A673 (cell line): ENCODE results near the gene YIPF1. TPM values are rescaled to one million over a fixed set of nuclear protein-coding genes. Genes with fewer than 3 reads are reported as not detected.
A peak's percentile ranks its signal among the peaks of the same experiment; 100 is the strongest.

Experiments
- Bru-seq: library from RNA; stranded (reverse); fragments of 400-500 nt; gene quantifications from one replicate; lab custom pipeline; 2021; lab: Mats Ljungman, UMichigan
- BruChase-seq, 2 experiments: library from RNA; stranded (reverse); fragments of 400-500 nt; gene quantifications; one replicate each; lab custom pipeline; 2021; lab: Mats Ljungman, UMichigan
- BruUV-seq: library from RNA; stranded (reverse); fragments of 400-500 nt; replicated peaks from 2 replicates; lab custom pipeline; 2021; lab: Mats Ljungman, UMichigan
- CTCF ChIA-PET: fragments of 300-600 bp; sonication (Branson Sonifier 250); formaldehyde crosslinking; loops from one replicate; lab custom pipeline; 2022; ENCODE audit warnings: antibody characterized with exemption; lab: Charles Lee
- POLR2A ChIA-PET: fragments of 300-600 bp; sonication (Branson Sonifier 250); formaldehyde crosslinking; loops from one replicate; lab custom pipeline; 2022; ENCODE audit warnings: antibody characterized with exemption; ENCODE audit not compliant: low non-redundant PET; lab: Charles Lee
- DNase-seq: peaks from one replicate; pipeline ENCODE4 v3.0.0-alpha.2; 2015; ENCODE audit warnings: low spot score
- H3K27ac ChIP-seq: fragments of 200-600 bp; sonication (generic); 2 replicates; pipeline ENCODE4 v1.5.1; 2016; ENCODE audit warnings: mixed run types, low read depth, mild to moderate bottlenecking, mixed read lengths, antibody characterized with exemption, low read length; ENCODE audit not compliant: poor library complexity, severe bottlenecking
- H3K27me3 ChIP-seq: fragments of 200-600 bp; sonication (generic); replicated peaks from 2 replicates; pipeline ENCODE4 v1.6.1; 2017; ENCODE audit warnings: mixed run types, low read depth, mild to moderate bottlenecking, mixed read lengths, antibody characterized with exemption, low read length; ENCODE audit not compliant: insufficient read depth, poor library complexity
- H3K36me3 ChIP-seq: fragments of 200-600 bp; sonication (generic); 2 replicates; pipeline ENCODE4 v1.6.1; 2016; ENCODE audit warnings: mixed run types, mild to moderate bottlenecking, mixed read lengths, antibody characterized with exemption, low read length; ENCODE audit not compliant: insufficient read depth, poor library complexity, severe bottlenecking
- H3K4me1 ChIP-seq: fragments of 200-600 bp; sonication (generic); 2 replicates; pipeline ENCODE4 v1.6.1; 2017; ENCODE audit warnings: mixed run types, mild to moderate bottlenecking, mixed read lengths, antibody characterized with exemption, low read length; ENCODE audit not compliant: insufficient read depth, poor library complexity, severe bottlenecking
- H3K4me3 ChIP-seq: fragments of 200-600 bp; sonication (generic); 2 replicates; pipeline ENCODE4 v1.5.1; 2016; ENCODE audit warnings: low read depth, mixed run types, mild to moderate bottlenecking, mixed read lengths, low read length; ENCODE audit not compliant: poor library complexity, severe bottlenecking
- H3K9me3 ChIP-seq: fragments of 200-600 bp; sonication (generic); 2 replicates; pipeline ENCODE4 v1.6.1; 2016; ENCODE audit warnings: mixed run types, low read depth, mild to moderate bottlenecking, mixed read lengths, antibody characterized with exemption, low read length; ENCODE audit not compliant: poor library complexity, severe bottlenecking
- EZH2 ChIP-seq: fragments of 200-600 bp; sonication (generic); IDR thresholded peaks from 2 replicates; pipeline ENCODE4 v1.6.1; 2017; ENCODE audit warnings: borderline replicate concordance, low read depth, mild to moderate bottlenecking, mixed read lengths, antibody characterized with exemption, low read length; ENCODE audit not compliant: poor library complexity, severe bottlenecking
- intact Hi-C: fragments of 100-400 bp; cut with micrococcal nuclease; formaldehyde crosslinking; loops from one replicate; pipeline ENCODE4 v1.10.0; 2022; ENCODE audit not compliant: unreplicated experiment
- long read RNA-seq: library from polyadenylated mRNA; stranded (forward); transcript quantifications from one replicate; pipeline ENCODE4 v2.0.0, GENCODE V29; 2022
- total RNA-seq: library from RNA; stranded (reverse); gene quantifications from 2 replicates; pipeline ENCODE4 v1.2.3, GENCODE V29; 2021
- TF ChIP-seq, protein P1 (sequence below): fragments of 300-800, 200-600 bp; sonication (generic); conservative IDR thresholded peaks from 2 replicates; pipeline ENCODE4 v1.5.1; 2017; ENCODE audit warnings: low read depth, mild to moderate bottlenecking, antibody characterized with exemption, low read length, moderate library complexity, mixed read lengths

YIPF1 gene
- total RNA-seq (7.8 and 8.5 TPM in 2 replicates), Bru-seq, nascent RNA (percentile 46 among the genes with signal in this experiment), BruChase-seq, experiment 1, labeled RNA remaining after a 2-hour chase (percentile 46 among the genes with signal in this experiment), BruChase-seq, experiment 2, labeled RNA remaining after a 6-hour chase (percentile 47 among the genes with signal in this experiment)
- long read RNA-seq, transcript YIPF1-203 (11 exons, 1,602 nt), result major isoform, 5 of 52 reads
- long read RNA-seq, partial matches to known transcripts, result 1 of 52 reads
- long read RNA-seq, other reads (novel, unspliced or antisense), result 42 of 52 reads

DNA sequence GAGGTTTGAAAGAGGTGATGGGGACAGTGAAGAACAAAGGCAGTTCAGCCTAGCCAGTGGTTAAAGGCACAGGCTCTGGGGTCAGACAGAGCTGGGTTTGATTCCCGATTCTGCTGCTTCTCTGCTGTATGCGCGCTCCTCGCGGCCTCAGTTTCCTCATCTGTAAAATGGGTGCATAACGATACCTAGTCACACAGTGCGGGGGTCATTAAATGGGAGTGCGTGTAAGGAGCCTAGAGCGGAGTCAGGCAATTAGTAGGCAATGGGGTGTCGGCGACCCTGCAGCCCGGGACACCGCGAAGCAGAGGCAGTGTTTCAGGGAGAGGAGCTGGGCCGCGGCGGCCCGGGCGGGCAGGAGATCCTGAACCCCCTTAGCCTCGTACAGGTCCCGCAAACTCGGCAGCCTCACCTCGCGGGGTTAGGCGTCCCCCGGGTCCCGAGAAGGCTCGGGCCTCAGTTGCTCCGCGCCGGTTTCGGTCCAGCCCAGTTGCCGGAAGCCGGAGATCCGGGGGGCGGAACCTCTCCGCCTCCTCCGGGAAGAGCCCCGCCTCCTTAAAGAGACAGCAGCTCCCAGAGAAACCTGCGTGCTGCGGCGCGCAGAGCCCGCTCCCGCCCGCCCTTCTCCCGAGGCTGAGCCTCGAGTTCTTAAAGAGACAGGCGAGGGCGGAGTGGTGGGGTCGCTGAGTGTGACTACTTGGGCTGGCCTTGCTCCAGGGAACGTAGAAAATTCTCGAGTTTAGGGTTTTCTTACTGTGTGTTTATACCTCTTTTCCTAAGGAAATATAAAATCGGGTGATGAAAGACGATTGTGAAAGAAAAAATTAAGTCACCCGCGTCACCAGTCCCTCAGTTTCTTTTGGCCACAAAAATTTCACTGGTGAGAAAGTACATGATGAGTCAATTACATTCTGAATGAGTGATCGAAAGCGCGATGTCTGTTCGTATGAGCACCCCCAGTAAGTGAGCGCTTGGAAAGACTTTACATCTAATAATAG is at the start of gene YIPF1:
Gene YIPF1, minus strand, starts transcription at position 494 of the 995 bp plus-strand sequence. CDS start 860 bp downstream, outside the sequence.
- Histone ChIP-seq H3K4me3 (peak within 1 kb of the TSS; percentile 70), H3K27me3 (no peaks in the 10 kb centered on the region), H3K4me1 (no peaks in the 10 kb centered on the region), H3K9me3 (no peaks in the 10 kb centered on the region), H3K36me3 (no peaks in the 10 kb centered on the region), H3K27ac (peak within 1 kb of the TSS; percentile 50)
- no peak for TF ChIP-seq EZH2
- TF ChIP-seq, protein P1, sequence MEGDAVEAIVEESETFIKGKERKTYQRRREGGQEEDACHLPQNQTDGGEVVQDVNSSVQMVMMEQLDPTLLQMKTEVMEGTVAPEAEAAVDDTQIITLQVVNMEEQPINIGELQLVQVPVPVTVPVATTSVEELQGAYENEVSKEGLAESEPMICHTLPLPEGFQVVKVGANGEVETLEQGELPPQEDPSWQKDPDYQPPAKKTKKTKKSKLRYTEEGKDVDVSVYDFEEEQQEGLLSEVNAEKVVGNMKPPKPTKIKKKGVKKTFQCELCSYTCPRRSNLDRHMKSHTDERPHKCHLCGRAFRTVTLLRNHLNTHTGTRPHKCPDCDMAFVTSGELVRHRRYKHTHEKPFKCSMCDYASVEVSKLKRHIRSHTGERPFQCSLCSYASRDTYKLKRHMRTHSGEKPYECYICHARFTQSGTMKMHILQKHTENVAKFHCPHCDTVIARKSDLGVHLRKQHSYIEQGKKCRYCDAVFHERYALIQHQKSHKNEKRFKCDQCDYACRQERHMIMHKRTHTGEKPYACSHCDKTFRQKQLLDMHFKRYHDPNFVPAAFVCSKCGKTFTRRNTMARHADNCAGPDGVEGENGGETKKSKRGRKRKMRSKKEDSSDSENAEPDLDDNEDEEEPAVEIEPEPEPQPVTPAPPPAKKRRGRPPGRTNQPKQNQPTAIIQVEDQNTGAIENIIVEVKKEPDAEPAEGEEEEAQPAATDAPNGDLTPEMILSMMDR, result no peak
- ChIA-PET CTCF (no interaction called here), POLR2A (no interaction called here)
- peak; percentile 82 for DNase-seq
- no TSS peak for BruUV-seq
- intact Hi-C loops, result no loop called here

DNA sequence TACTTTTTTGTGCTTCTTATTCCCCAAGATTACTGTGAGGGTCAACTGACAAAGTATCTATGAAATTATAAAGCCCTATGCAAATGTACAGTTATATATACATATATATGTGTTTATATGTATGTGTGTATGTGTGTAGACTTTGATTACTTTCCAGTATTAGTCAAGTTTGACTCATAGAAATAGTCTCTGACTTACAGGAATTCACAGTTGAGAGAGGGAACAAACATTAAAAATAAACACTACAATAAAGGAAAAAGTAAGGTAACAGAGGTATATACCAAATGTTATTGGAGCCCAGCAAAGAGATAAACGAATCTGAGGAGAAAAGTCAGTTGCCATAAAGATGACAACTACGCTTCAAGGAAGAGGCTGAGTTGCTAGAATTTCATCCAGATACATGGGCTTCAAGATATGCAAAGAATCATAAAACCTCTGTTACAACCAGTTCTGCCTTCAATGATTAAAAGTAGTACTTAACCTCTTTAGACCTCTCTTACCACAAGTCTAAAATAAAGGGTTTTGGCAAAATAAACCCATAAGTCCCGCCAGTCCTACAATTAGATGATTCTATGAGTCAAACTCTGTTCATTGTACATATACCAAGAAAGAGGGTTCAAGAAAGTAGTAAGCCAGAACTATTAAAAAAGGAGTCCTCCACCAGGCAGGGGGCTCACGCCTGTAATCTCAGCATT is 48.7 kb upstream of the YIPF1 start:
- POLR2A ChIA-PET, result no interaction called here
- intact Hi-C loops, result no loop called here
- DNase-seq, result no peak
- Histone ChIP-seq H3K27me3 (no peaks in the 10 kb centered on the region), H3K36me3 (peaks cover 16% of the 10 kb centered on the region), H3K27ac (no peak overlapping the region), H3K4me1 (no peaks in the 10 kb centered on the region), H3K4me3 (no peak overlapping the region), H3K9me3 (peaks cover 4% of the 10 kb centered on the region)
- CTCF ChIA-PET, result no interaction called here
- TF ChIP-seq, protein P1, result no peak
- no peak for TF ChIP-seq EZH2
- BruUV-seq, result no TSS peak

DNA sequence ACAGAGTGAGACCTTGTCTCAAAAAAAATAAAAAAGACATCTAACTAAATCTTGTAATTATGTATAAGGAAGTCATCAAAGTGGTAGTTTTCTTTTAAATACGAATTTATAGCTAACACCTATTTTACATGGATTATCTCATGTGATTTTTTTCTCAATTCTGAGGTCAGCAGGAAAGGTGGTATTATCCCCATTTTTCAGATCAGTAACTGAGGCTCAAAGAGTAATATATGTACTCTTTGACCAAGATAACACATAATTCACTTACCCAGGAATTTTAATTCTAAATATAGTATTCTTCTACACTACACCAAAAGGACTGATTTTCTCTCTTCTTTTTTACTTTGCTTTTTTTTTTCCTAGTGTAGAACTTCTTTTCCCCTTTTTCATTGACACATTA is 46.8 kb upstream of the YIPF1 start:
- Histone ChIP-seq H3K9me3 (peaks cover 4% of the 10 kb centered on the region), H3K27ac (no peak overlapping the region), H3K27me3 (no peaks in the 10 kb centered on the region), H3K36me3 (peaks cover 19% of the 10 kb centered on the region), H3K4me1 (no peaks in the 10 kb centered on the region), H3K4me3 (no peak overlapping the region)
- POLR2A ChIA-PET, result no interaction called here
- intact Hi-C loops, result no loop called here
- TF ChIP-seq EZH2, result no peak
- TF ChIP-seq, protein P1, result no peak
- CTCF ChIA-PET, result interaction anchor here (0.7 kb wide), 1 partner anchor 10 kb away, joined by 3 read pairs; the partner anchor contains the start of gene LRRC42
- no TSS peak for BruUV-seq
- DNase-seq, result no peak
